Left hindlimb (tissue), 1 donor: ENCODE measurements around the gene SERGEF.
"Not testable (repeated sequence)": the region's sequence is repeated elsewhere in the genome, so short reads cannot be mapped to it uniquely, and the experiment has no call there.

Source experiments
- DNase-seq: peaks from one replicate; pipeline ENCODE4 v3.0.0-alpha.2; 2018

SERGEF gene

DNA sequence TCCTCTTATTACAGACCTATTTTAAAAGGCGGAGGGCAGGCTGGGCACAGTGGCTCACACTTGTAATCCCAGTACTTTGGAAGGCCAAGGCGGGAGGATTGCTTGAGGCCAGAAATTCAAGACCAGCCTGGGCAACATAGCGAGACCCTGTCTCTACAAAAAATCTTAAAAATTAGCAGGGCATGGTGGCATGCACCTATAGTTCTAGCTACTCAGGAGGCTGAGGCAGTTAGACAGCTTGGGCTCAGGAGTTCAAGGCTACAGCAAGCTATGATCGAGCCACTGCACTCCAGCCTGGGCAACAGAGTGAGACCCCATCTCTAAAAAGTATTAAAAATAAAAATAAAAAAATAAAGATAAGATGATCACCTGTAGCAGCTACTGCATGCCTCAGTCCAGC lies 12.7 kb downstream of the SERGEF start:
- DNase-seq, result not testable (repeated sequence)

DNA sequence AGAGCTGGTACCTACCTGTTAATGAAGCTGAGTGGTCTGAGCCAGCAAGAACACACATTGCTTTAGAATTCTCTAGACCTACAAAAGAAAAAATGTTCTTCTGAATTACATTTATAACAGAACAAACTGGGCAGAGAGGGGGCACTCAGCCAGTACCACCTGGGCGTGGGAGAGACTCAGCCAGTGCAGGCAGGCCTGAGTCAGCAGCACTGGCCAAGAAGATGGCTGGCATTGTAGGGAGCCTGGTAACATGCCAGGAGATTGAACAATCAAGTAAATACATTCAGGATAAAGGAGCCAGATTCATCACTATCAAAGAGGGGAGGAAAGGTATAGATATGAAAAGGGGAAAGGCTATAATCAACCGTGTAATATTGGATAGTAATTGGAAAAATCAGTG lies 19.9 kb downstream of the SERGEF start:
- no peak for DNase-seq

DNA sequence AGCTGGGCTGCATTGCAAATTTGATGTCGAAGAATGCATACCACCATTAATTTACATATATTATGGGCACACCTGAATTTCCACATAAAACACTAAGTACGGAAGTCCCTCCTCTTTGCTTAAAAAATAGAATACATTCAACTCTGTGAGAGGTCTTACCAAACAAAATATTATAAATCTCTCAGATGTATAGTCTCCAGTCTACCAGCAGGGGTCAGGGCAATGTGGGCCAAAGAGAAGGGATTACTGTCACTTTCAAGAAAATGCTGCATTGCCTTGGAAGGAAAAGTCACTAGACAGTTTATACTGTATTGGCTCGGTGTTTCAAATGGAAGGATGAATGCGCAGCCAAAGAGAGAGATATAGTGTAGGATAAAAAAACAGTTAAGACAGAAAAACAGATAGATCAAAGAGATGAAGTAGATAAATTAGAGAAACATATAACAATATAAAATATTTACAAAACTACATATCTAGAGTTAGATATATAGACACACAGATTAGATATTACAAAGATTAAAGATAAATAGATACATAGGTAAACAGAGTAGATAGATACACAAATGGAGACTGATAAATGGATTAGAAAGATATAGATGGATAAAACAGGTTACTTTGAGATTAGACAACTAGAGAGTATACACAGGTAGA lies 20.9 kb downstream of the SERGEF start:
- DNase-seq, result no peak

DNA sequence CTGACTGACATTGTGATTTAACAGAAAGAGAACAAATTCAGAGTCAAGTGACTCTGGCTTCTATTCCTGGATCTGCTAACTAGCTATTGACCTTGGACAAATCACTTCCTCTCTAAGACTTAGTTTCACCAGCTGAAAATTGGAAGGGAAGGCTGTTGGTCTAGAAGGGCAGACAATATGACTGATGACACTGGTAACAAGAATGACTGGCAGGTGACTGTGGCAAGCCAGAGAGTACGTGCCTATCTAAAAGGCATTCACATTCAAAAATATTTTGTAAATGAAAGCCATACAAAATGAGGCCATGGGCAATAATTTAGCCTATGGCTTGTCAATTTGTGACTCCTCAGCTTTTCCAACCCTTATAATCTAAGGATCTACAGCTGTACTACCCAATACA lies 23.5 kb downstream of the SERGEF start:
- DNase-seq, result no peak

DNA sequence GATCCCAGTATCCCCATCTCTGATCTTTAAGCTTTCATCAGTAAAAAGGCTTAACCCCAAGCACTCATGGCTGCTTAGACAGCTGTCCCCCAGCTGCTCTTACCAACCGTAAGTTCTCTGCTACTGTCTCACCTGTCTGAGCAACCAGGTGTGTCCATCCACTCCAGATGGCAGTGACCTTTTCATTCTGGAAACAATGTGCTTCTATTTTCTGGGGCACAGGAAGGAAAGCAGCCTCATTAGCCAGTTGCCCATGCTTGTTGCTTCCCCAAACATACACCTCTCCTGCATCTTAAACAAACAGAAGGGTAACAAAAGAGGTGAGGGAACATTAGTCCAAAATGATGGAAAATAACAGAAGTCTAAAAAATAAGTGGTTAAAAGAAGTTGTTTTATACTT lies 24.4 kb downstream of the SERGEF start:
- no peak for DNase-seq

DNA sequence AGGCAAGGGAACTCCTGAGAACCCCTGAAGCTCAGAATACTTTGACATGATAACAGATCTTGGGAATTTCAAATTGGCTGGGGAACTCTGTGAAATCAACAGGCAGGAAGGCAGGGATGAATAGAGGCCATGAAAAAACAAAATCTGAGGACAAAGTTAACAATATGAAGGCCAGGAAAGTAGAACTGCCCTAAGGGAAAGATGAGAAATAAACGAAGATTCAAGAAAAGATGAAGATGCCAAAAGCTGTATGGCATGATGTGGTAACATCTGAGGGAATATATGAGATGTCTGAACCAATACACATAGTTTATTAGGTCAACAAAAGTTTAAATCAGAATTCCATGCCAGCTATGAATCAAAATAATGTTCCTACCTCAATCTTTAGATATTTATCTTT lies 25.0 kb downstream of the SERGEF start:
- no peak for DNase-seq

DNA sequence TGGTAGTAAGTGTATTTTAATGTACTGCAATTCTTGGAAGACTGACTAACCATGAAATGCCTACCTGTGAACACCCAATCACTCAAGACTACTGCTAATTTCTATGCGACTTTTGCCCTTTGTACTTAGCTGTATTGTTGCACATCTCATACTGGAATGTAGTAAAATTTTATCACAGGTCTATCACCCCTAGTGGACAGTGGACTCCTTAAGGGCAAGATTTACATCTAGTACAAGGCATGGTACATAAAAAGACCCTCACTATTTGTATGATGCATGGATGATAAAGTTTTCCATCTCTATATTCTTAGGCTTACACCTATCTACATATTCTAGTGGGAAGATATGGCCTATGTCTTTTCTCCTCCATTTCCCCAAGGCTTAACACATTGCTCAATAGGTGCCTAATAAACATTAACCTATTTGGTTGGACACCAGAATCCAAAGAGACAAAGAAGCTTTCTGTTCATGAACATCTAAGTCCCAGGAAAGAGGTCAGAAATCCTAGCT lies 26.1 kb downstream of the SERGEF start:
- DNase-seq, result no peak

DNA sequence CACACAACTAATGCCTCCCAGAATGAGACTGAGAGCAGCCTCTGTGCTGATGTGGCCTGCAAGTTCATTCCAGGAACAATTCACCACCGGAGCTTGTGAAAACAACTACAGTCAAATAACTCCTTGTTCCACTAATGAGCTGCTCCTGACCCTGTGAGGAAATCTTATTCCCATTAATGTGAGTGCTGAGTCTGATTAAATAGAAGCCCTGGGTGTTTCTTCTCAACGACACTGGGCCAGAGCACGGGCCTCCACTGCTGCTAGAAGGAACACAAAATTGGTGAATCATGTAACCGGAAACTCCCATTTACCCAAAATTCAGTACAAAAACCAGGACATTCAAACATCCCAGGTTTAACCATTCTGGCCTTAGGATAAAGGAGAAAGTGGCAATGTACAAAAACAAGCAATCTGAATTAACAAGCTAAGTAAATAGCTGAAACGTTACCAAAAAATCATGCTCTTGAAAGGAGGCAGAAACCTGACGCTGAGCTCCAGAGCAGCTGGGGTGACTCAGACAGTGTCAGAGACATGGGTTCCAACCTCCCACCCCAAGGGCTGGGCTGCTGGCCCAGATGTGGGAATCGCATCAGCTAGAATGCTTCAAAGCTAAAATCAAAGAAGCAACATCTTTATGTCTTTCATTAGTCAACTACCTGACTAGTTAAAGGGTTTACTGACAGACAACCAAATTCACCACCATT lies 26.7 kb downstream of the SERGEF start:
- DNase-seq, result no peak

DNA sequence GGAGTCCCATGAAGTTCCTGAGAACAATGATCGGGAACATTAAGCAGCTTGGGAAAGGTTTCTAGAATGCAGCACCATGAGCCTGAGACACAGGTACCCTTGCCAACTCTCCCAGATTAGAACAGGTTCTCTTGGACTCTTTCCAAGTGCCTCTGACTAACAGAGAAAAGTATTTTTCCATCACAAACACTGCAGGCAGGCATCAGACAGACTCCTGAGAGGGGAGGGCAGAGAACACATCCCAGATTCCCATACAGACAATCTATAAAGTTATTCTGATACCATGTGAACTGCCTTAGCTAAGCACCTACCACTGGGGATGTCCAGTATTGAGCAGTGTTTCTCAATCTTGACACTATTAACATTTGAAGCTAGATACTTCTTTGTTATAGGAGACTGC lies 27.3 kb downstream of the SERGEF start:
- DNase-seq, result no peak

DNA sequence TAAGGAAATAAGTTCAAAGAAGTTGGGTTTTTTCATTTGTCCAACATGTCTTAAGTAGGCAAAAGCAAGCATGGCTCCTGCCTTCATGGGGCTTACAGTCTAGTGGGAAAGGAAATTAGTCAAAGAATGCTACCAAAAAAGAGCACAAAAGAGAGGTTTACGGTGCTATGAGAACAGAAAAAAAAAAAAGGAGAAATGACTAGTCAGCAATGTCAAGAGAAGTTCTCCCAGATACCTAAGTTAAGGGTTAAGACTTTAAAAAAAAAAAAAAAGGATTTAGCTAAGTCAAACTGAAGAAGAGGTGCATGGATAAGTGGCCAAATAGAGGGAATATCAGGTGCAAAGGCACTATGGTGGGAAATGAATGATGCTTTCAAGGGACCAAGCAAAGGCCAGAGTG lies 29.3 kb downstream of the SERGEF start:
- DNase-seq, result no peak

DNA sequence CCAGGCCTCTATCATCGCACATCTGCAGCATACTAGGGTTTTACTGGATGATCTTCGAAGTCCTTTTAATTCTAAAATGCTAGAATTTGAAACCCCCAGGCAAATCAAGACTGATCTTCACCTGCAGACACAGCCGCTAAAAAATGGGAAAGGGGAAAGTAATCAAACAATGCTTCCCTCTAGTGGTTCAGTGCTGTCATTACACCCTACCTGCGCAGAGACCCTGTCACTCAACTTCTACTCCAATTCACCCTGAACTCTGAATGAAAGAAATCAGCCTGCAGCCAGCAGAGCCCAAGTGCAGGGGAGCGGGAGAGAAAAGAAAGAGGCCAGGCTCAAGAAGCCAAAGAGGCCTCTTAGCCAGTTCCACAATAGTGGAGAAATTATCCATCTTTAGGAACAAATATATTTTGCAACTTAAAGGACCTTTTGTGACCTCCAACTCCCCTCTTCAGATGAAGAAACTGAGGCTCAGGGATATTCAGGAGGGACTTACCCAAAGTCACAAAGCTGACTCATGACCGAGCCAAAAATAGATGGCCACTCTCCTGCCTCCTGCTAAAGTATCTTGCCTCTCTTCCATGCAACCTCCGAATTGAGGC lies 33.0 kb downstream of the SERGEF start:
- no peak for DNase-seq

DNA sequence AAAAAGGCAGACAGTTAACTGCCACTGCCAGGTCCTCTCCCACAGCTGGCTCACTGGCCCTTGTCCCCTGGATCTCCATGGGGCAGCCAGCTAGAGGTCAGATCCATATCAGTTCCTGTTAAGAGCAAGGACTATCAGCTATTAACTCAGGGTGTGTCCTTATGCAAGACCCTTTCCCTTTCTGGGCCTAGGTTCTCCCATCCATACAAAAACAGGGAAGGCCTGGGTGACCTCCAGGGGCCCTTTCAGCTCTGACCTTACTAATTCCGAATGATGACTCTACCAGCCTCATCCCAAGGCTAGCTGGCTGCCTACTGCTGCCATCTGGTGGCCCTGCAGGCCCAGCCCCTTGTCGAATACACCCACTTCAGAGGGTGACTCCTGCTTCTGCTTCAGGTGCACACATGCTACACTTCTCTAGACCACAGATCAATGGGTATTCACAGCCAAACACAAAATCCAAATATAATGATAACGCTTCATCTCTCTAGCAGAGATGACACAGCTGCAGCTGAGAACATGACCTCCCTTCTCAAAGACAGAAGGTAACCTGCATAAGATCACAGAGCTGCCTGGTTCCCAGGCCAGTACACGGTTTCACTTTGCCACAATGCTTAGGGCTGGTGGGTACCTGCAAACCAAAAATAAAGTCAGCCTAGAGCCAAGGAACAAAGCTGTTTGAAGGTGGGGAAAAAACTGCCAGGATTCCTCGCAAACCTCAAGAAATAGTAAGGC lies 34.1 kb downstream of the SERGEF start:
- peak; percentile 45 for DNase-seq

DNA sequence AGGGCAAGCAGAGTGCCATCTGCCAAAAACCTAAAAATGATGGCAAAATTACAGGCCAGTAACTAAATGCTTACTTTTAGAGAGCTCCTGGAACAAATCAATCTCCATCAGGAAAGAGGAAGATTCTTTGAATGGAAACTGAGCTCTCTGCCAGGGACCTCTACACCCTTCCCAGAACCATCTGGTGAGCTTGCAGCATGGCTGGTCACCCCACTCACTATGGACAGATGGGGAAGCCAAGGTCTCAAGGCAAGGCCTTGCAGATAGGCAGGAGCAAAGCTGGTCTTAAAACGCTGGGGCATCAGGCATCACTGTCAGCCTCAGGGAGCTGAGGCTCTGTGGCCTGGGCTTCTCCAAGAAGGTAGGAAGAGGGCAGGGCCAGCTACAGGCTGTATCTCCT lies 36.2 kb downstream of the SERGEF start:
- DNase-seq, result no peak

DNA sequence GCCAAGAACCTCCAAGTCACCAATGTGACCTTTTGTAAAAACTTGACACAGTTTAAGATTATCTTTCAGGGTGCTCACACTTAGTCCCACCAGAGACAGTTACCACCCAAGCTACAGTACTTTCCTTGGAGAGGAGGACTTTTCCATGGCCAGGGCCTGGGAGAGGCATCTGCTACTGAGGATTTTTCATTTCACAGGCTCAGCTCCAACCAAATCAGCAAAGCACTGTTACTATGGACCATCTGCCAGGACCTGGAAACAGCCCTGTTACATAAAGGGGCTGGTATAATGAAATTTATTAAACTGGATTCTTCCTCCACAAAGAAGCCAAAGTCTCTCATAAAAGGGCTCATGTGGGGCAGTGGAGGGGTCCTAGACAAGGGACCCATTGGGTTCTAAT lies 38.6 kb downstream of the SERGEF start:
- no peak for DNase-seq

DNA sequence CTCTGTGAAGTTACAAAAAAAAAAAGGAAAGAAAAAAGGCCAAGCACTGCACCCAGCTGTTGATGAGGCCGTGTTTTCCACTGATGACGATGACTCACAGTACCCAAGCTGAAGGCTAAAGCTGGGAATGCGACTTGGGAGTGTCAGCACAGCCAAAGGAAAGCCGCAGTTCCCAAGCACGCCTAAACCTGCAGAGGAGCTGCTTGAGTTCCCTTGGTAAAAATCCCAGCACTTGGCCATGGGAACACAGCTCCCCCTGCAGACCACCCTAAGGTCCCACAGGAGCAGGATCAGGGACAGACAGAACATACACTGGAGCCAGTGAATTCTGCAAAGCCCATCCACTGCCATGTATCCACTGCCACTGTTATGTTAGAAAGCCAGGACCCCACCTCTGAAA lies 39.9 kb downstream of the SERGEF start:
- DNase-seq, result peak; percentile 68

DNA sequence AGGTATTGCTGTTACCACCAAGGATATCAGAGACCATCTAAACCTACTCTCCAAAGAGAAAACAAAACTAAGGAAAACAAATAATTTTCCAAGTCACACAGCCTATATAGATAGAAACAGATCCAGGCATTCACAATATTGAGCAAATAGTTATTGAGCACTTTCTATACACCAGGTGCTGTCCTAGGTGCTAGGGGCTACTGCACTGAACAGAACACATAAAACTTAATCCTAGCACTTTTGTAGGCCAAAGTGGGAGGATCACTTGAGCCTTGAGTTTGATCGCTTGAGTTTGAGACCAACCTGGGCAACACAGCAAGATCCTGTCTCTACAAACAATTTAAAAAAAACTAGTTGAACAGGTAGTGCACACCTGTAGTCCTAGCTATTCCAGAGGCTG lies 44.6 kb downstream of the SERGEF start:
- no peak for DNase-seq

DNA sequence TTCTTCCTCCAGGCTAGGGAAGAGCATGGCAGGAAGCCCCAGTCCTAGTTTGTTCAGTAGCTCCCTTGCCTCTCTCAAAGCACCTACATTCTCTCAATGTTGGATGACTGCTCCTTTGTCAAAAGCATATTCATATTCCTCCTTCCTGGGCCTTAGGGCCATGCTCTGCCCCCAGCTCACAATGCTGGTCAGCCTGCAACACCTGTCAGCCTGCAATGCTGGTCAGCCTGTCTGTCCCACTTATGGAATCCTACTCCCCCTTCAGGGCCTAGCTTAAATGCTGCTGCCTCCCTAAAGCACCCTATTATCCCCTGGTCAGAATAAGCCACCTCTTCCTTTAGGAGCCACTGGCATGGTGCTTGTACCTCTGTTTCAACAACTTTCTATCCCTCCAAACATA lies 45.2 kb downstream of the SERGEF start:
- no peak for DNase-seq

DNA sequence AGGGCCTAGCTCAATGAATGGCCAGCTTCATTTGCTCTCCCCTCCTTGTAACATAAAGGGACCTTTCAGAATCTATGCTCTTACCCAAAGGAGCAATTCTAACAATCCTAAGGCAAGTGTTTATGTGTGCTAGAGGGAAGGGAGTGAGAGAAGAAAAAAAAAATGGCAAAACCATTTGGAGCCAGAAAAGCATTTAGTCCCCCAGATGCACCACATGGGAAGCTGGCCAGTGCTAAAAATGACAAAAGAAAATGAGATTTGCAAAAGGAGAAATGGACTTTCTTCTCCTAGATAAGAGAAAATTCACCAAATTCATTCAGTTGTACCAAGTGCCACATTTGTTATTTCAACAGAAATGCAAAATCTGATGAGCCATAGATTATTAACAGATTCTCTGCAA lies 52.8 kb downstream of the SERGEF start:
- no peak for DNase-seq

DNA sequence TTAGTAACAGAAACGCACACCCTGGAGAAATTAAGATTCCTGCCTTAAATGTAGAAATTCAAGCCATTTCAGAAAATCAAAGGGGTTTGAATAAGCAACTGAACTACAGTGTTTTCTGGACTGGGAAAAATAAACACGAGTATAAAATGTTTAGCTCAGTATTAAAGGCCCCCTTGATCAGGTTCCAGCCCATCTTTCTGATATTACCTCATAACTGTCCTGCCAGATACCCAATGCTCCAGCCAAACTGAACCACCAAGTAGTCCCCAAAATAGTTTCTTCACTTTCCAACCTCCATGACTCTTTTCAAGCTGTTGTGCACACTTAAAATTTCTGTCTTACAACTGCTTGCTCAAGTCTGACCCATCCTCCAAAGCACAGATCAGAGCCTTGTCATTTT lies 54.4 kb downstream of the SERGEF start:
- DNase-seq, result no peak

DNA sequence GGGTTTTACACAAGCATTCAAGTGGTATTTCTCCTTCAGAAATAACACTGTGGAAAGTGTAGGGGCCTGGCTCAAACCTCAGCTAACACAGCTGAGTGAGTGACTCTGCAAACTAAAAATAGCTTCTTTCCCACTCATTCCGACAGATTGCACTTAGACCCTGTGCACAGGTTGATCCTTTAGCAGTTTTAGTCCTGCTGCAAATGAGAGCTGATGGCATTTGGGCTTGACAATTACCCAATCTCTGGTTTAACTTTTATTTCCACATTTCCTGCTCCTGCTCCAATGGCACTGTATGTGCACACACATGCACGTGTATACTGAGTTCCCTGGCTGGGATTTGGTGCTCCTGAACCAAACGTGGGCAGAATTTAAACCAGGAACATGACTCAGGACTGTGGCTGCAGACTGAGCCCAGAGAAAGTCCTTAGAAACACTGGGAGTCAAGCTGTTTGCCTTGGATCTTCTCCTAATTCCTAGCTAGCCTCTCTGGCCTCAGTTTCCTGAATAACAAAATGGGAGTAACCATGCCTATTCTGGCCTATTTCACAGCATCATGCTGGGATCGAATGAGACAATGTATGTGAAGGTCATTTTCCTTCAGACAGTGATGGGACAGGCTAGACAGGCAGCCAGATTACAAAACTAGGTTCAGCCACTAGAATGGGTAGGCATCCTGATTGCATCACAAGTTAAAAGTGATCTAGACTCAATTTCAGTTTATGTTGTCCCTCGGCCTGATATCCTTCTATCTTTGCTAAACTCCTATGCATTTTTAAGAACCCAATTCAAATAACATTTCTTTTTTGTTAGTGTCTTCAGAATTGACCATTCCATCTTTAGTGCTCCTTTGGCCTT lies 58.2 kb downstream of the SERGEF start:
- DNase-seq, result no peak

DNA sequence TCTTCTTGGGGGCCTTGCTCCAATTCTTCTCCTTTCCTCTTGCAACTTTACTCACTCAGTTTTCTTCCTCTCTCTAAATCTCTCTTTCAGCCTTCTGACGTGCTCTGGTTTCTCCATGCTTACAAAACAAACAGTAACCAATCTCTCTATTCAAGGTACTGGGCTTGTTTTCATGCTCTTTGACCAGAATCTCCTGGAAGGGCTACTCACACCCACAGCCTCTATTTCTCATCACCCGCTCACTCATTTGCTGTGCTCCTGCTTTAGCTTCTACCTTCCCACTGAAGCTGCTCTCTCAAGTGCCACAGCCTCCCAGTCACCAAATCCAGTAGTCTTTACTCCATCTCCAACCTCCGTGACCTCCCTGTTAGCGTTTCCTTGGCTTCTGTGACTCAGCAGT lies 60.4 kb downstream of the SERGEF start:
- DNase-seq, result no peak

DNA sequence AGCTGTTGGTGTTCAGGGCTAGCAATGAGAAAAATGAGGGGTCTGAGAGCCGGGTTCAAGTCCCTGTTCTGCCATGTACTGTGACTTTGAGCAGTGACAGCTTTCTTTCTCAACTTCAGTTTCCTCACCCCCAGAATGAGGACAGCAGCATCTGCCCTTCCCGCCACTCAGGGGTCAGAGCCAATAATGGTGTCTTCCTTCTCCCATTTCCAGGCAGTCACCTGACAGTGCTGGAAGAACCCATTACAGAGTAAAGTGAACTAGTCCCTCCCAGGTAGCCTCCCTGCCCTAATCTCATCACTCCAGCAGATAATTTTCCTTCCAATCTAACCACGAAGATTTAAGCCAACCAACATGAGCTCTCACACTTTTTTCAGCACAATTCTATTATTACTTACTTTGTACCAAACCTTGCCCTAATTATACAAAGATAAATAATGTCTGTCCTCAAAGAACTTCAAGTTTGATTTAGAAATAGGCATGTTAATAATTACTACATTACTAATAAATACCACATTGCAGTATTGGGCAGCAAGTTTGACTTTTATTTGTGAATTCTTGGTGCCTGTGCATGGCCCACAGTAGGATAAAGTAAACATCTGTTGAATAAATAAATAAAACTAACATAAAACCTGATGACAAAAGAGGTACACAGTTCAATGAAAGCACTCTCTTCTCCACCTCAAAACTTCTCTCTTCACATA lies 61.0 kb downstream of the SERGEF start:
- no peak for DNase-seq
